Measurements from ENCODE around the gene PPFIA2.
A peak's percentile ranks its signal among the peaks of the same experiment; 100 is the strongest.

The PPFIA2 gene

GRCh38 chr12:81543621-81544139 lies 215.5 kb downstream of the PPFIA2 start:
- Histone ChIP-seq H3K27ac (ENCODE audit: low read length, poor library complexity, severe bottlenecking) (no peak overlapping the region), H3K4me1 (ENCODE audit: control insufficient read depth, insufficient read depth, low read depth, low read length) (peaks cover 2% of the 10 kb centered on the region), H4K91ac (ENCODE audit: low read length) (no peak overlapping the region), H3K79me1 (replicated peaks; ENCODE audit: low read length, poor library complexity, severe bottlenecking) (no peaks in the 10 kb centered on the region), H3K18ac (ENCODE audit: low read depth in 1 of 2, low read length in 2 of 2) (no peak overlapping the region), H2BK12ac (ENCODE audit: low read length in 2 of 2) (no peak overlapping the region), H2BK5ac (ENCODE audit: low read depth, low read length, poor library complexity, severe bottlenecking) (no peak overlapping the region), H3K9me3 (ENCODE audit: control insufficient read depth, low read length) (no peaks in the 10 kb centered on the region), H3K4ac (ENCODE audit: low read depth in 1 of 2, low read length in 2 of 2) (no peak overlapping the region), H3K4me2 (ENCODE audit: low read length, poor library complexity, severe bottlenecking) (no peak overlapping the region), H2AFZ (ENCODE audit: low read depth, low read length) (no peak overlapping the region), H3K9ac (ENCODE audit: low read length) (no peak overlapping the region), H3K27me3 (ENCODE audit: control insufficient read depth in 1 of 2, insufficient read depth in 1 of 2, low read length in 2 of 2) (no peaks in the 10 kb centered on the region), H2BK15ac (ENCODE audit: low read depth, poor library complexity, severe bottlenecking) (no peak overlapping the region), H2BK120ac (ENCODE audit: low read depth, low read length) (no peak overlapping the region), H3K14ac (ENCODE audit: low read length in 2 of 2) (no peak overlapping the region), H3K4me3 (ENCODE audit: insufficient read depth in 1 of 2, low read depth in 1 of 2, low read length in 2 of 2) (no peak overlapping the region), H3K23ac (ENCODE audit: low read length in 2 of 2) (no peak overlapping the region), H4K8ac (ENCODE audit: low read length) (no peak overlapping the region), H2AK5ac (ENCODE audit: low read length, severe bottlenecking) (no peak overlapping the region), H3K36me3 (ENCODE audit: control insufficient read depth in 1 of 2, insufficient read depth in 2 of 2, low read depth in 1 of 2, low read length in 2 of 2) (no peaks in the 10 kb centered on the region)
- no peak for DNase-seq
- 100% methylated on average over 1 of the region's 4 CpGs for WGBS

- Histone ChIP-seq H4K91ac (ENCODE audit: low read length) (no peak overlapping the region), H3K27me3 (ENCODE audit: control insufficient read depth in 1 of 2, insufficient read depth in 1 of 2, low read length in 2 of 2) (no peaks in the 10 kb centered on the region), H3K27ac (ENCODE audit: low read length, poor library complexity, severe bottlenecking) (peak overlapping the region; percentile 41), H2BK12ac (ENCODE audit: low read length in 2 of 2) (no peak overlapping the region), H3K4ac (ENCODE audit: low read depth in 1 of 2, low read length in 2 of 2) (no peak overlapping the region), H2AK5ac (ENCODE audit: low read length, severe bottlenecking) (no peak overlapping the region), H3K4me3 (ENCODE audit: insufficient read depth in 1 of 2, low read depth in 1 of 2, low read length in 2 of 2) (no peak overlapping the region), H2BK5ac (ENCODE audit: low read depth, low read length, poor library complexity, severe bottlenecking) (no peak overlapping the region), H3K36me3 (ENCODE audit: control insufficient read depth in 1 of 2, insufficient read depth in 2 of 2, low read depth in 1 of 2, low read length in 2 of 2) (no peaks in the 10 kb centered on the region), H2AFZ (ENCODE audit: low read depth, low read length) (no peak overlapping the region), H3K14ac (ENCODE audit: low read length in 2 of 2) (no peak overlapping the region), H3K9me3 (ENCODE audit: control insufficient read depth, low read length) (no peaks in the 10 kb centered on the region), H2BK120ac (ENCODE audit: low read depth, low read length) (no peak overlapping the region), H3K9ac (ENCODE audit: low read length) (no peak overlapping the region), H2BK15ac (ENCODE audit: low read depth, poor library complexity, severe bottlenecking) (no peak overlapping the region), H3K79me1 (replicated peaks; ENCODE audit: low read length, poor library complexity, severe bottlenecking) (no peaks in the 10 kb centered on the region), H3K4me1 (ENCODE audit: control insufficient read depth, insufficient read depth, low read depth, low read length) (peaks cover 2% of the 10 kb centered on the region), H3K23ac (ENCODE audit: low read length in 2 of 2) (no peak overlapping the region), H3K4me2 (ENCODE audit: low read length, poor library complexity, severe bottlenecking) (no peak overlapping the region), H4K8ac (ENCODE audit: low read length) (no peak overlapping the region), H3K18ac (ENCODE audit: low read depth in 1 of 2, low read length in 2 of 2) (no peak overlapping the region)
- peak; percentile 11 for DNase-seq
- WGBS = 89% methylated on average over 2 of the region's 4 CpGs
Observed at GRCh38 chr12:81542065-81543010, 216.8 kb downstream of the PPFIA2 start.

GRCh38 chr12:81541121-81541520 lies 218.0 kb downstream of the PPFIA2 start:
- H3K4ac ChIP-seq (ENCODE audit: low read depth in 1 of 2, low read length in 2 of 2) = no peak overlapping the region
- no peak overlapping the region for H2AFZ ChIP-seq (ENCODE audit: low read depth, low read length)
- H4K8ac ChIP-seq (ENCODE audit: low read length) = no peak overlapping the region
- H3K79me1 ChIP-seq (replicated peaks; ENCODE audit: low read length, poor library complexity, severe bottlenecking) = no peaks in the 10 kb centered on the region
- H3K4me3 ChIP-seq (ENCODE audit: insufficient read depth in 1 of 2, low read depth in 1 of 2, low read length in 2 of 2) = no peak overlapping the region
- peaks cover 2% of the 10 kb centered on the region for H3K4me1 ChIP-seq (ENCODE audit: control insufficient read depth, insufficient read depth, low read depth, low read length)
- no peaks in the 10 kb centered on the region for H3K9me3 ChIP-seq (ENCODE audit: control insufficient read depth, low read length)
- H2BK12ac ChIP-seq (ENCODE audit: low read length in 2 of 2) = no peak overlapping the region
- no peak overlapping the region for H3K14ac ChIP-seq (ENCODE audit: low read length in 2 of 2)
- no peak overlapping the region for H2AK5ac ChIP-seq (ENCODE audit: low read length, severe bottlenecking)
- no peak overlapping the region for H2BK120ac ChIP-seq (ENCODE audit: low read depth, low read length)
- no peak overlapping the region for H3K23ac ChIP-seq (ENCODE audit: low read length in 2 of 2)
- no peak overlapping the region for H4K91ac ChIP-seq (ENCODE audit: low read length)
- H3K27ac ChIP-seq (ENCODE audit: low read length, poor library complexity, severe bottlenecking) = no peak overlapping the region
- H3K18ac ChIP-seq (ENCODE audit: low read depth in 1 of 2, low read length in 2 of 2) = no peak overlapping the region
- H3K27me3 ChIP-seq (ENCODE audit: control insufficient read depth in 1 of 2, insufficient read depth in 1 of 2, low read length in 2 of 2) = no peaks in the 10 kb centered on the region
- no peak overlapping the region for H3K4me2 ChIP-seq (ENCODE audit: low read length, poor library complexity, severe bottlenecking)
- H2BK15ac ChIP-seq (ENCODE audit: low read depth, poor library complexity, severe bottlenecking) = no peak overlapping the region
- H2BK5ac ChIP-seq (ENCODE audit: low read depth, low read length, poor library complexity, severe bottlenecking) = no peak overlapping the region
- no peak overlapping the region for H3K9ac ChIP-seq (ENCODE audit: low read length)
- no peak for DNase-seq
- no peaks in the 10 kb centered on the region for H3K36me3 ChIP-seq (ENCODE audit: control insufficient read depth in 1 of 2, insufficient read depth in 2 of 2, low read depth in 1 of 2, low read length in 2 of 2)

- Histone ChIP-seq H2BK15ac (ENCODE audit: low read depth, poor library complexity, severe bottlenecking) (no peak overlapping the region), H2AK5ac (ENCODE audit: low read length, severe bottlenecking) (no peak overlapping the region), H3K18ac (ENCODE audit: low read depth in 1 of 2, low read length in 2 of 2) (no peak overlapping the region), H2BK12ac (ENCODE audit: low read length in 2 of 2) (no peak overlapping the region), H3K4me3 (ENCODE audit: insufficient read depth in 1 of 2, low read depth in 1 of 2, low read length in 2 of 2) (no peak overlapping the region), H3K9ac (ENCODE audit: low read length) (no peak overlapping the region), H2AFZ (ENCODE audit: low read depth, low read length) (no peak overlapping the region), H3K27ac (ENCODE audit: low read length, poor library complexity, severe bottlenecking) (no peak overlapping the region), H3K79me1 (replicated peaks; ENCODE audit: low read length, poor library complexity, severe bottlenecking) (no peaks in the 10 kb centered on the region), H4K91ac (ENCODE audit: low read length) (no peak overlapping the region), H3K4ac (ENCODE audit: low read depth in 1 of 2, low read length in 2 of 2) (no peak overlapping the region), H2BK120ac (ENCODE audit: low read depth, low read length) (no peak overlapping the region), H3K36me3 (ENCODE audit: control insufficient read depth in 1 of 2, insufficient read depth in 2 of 2, low read depth in 1 of 2, low read length in 2 of 2) (no peaks in the 10 kb centered on the region), H2BK5ac (ENCODE audit: low read depth, low read length, poor library complexity, severe bottlenecking) (no peak overlapping the region), H3K4me1 (ENCODE audit: control insufficient read depth, insufficient read depth, low read depth, low read length) (peaks cover 2% of the 10 kb centered on the region), H4K8ac (ENCODE audit: low read length) (no peak overlapping the region), H3K4me2 (ENCODE audit: low read length, poor library complexity, severe bottlenecking) (no peak overlapping the region), H3K9me3 (ENCODE audit: control insufficient read depth, low read length) (no peaks in the 10 kb centered on the region), H3K27me3 (ENCODE audit: control insufficient read depth in 1 of 2, insufficient read depth in 1 of 2, low read length in 2 of 2) (no peaks in the 10 kb centered on the region), H3K14ac (ENCODE audit: low read length in 2 of 2) (no peak overlapping the region), H3K23ac (ENCODE audit: low read length in 2 of 2) (no peak overlapping the region)
- whole genome bisulfite sequencing = 50% methylated on average over 2 of the region's 3 CpGs
- DNase-seq = no peak
Observed at GRCh38 chr12:81539279-81539678, 219.9 kb downstream of the PPFIA2 start.
